Mesendoderm (in vitro differentiated cells): Measurements from ENCODE around the gene RPL10A.

Experiments used
- DNase-seq: peaks from one replicate; pipeline ENCODE4 v3.0.0; 2013
- H2AK5ac ChIP-seq: 2 replicates; pipeline ENCODE4 v1.6.1; 2013; ENCODE audit warnings: low read length, inconsistent platforms
- H2BK120ac ChIP-seq: 2 replicates; pipeline ENCODE4 v1.6.1; 2013; ENCODE audit warnings: low read depth, mild to moderate bottlenecking, low read length, moderate library complexity, mixed read lengths
- H2BK15ac ChIP-seq: replicated peaks from 2 replicates; pipeline ENCODE4 v1.6.1; 2013; ENCODE audit warnings: low read depth, mild to moderate bottlenecking, moderate library complexity
- H2BK5ac ChIP-seq: 2 replicates; pipeline ENCODE4 v1.6.1; 2013; ENCODE audit warnings: low read length, inconsistent platforms
- H3K18ac ChIP-seq: 2 replicates; pipeline ENCODE4 v1.6.1; 2013; ENCODE audit warnings: mild to moderate bottlenecking, low read length, mixed read lengths
- H3K23ac ChIP-seq: one replicate; pipeline ENCODE4 v1.6.1; 2013; ENCODE audit warnings: low read length
- H3K27ac ChIP-seq: 2 replicates; pipeline ENCODE4 v1.5.1; 2013; ENCODE audit warnings: low read depth, mild to moderate bottlenecking, inconsistent platforms, low read length, moderate library complexity
- H3K27me3 ChIP-seq: 2 replicates; pipeline ENCODE4 v1.6.1; 2013; ENCODE audit warnings: low read length, control low read depth, mild to moderate bottlenecking, inconsistent platforms; ENCODE audit not compliant: insufficient read depth, poor library complexity
- H3K36me3 ChIP-seq: 2 replicates; pipeline ENCODE4 v1.6.1; 2013; ENCODE audit warnings: low read length, inconsistent platforms; ENCODE audit not compliant: control insufficient read depth, insufficient read depth
- H3K4ac ChIP-seq: one replicate; pipeline ENCODE4 v1.6.1; 2013; ENCODE audit warnings: low read depth, mild to moderate bottlenecking, low read length, moderate library complexity
- H3K4me1 ChIP-seq: 2 replicates; pipeline ENCODE4 v1.6.1; 2013; ENCODE audit warnings: low read depth, low read length, inconsistent platforms; ENCODE audit not compliant: control insufficient read depth
- H3K4me2 ChIP-seq: 2 replicates; pipeline ENCODE4 v1.6.1; 2013; ENCODE audit warnings: low read length
- H3K4me3 ChIP-seq: 2 replicates; pipeline ENCODE4 v1.5.1; 2013; ENCODE audit warnings: mild to moderate bottlenecking, low read length
- H3K56ac ChIP-seq: one replicate; pipeline ENCODE4 v1.6.1; 2013; ENCODE audit warnings: low read length
- H3K79me1 ChIP-seq: 2 replicates; pipeline ENCODE4 v1.6.1; 2013; ENCODE audit warnings: low read length, inconsistent platforms
- H3K79me2 ChIP-seq: 2 replicates; pipeline ENCODE4 v1.6.1; 2013; ENCODE audit warnings: mild to moderate bottlenecking, low read length; ENCODE audit not compliant: control insufficient read depth, insufficient read depth
- H3K9ac ChIP-seq: 2 replicates; pipeline ENCODE4 v1.6.1; 2013; ENCODE audit warnings: low read length, inconsistent platforms
- H4K5ac ChIP-seq: one replicate; pipeline ENCODE4 v1.6.1; 2013; ENCODE audit warnings: low read length
- H4K8ac ChIP-seq: one replicate; pipeline ENCODE4 v1.6.1; 2013; ENCODE audit warnings: low read depth, mild to moderate bottlenecking, control low read depth, low read length, moderate library complexity
- WGBS: extraction: QIAGEN DNeasy Blood & Tissue Kit; methylation state at CpG from one replicate; pipeline ENCODE4 v1.1.7; 2013; ENCODE audit warnings: low lambda C conversion rate, missing lambda C conversion rate; ENCODE audit not compliant: insufficient coverage; ENCODE audit errors: extremely low coverage; 5-methylcytosine and 5-hydroxymethylcytosine counted together

RPL10A gene

GRCh38 chr6:35484921-35485392 is 16.8 kb downstream of the RPL10A start:
- H3K9ac ChIP-seq = peak overlapping the region; percentile 83
- H4K5ac ChIP-seq = no peak overlapping the region
- H3K23ac ChIP-seq = peak overlapping the region; percentile 57
- H3K27me3 ChIP-seq = no peaks in the 10 kb centered on the region
- no peak overlapping the region for H3K18ac ChIP-seq
- no peak overlapping the region for H4K8ac ChIP-seq
- H2AK5ac ChIP-seq = peak overlapping the region; percentile 52
- no peak overlapping the region for H2BK15ac ChIP-seq
- H3K4ac ChIP-seq = peak overlapping the region; percentile 60
- no CpG with 5 or more reads among the region's 7 CpGs for WGBS
- no peak overlapping the region for H2BK120ac ChIP-seq
- DNase-seq = peak; percentile 62
- H3K79me2 ChIP-seq = peaks cover 23% of the 10 kb centered on the region
- no peak overlapping the region for H3K27ac ChIP-seq
- peak overlapping the region; percentile 93 for H2BK5ac ChIP-seq
- H3K4me2 ChIP-seq = no peak overlapping the region
- H3K79me1 ChIP-seq = peaks cover 12% of the 10 kb centered on the region
- no peak overlapping the region for H3K4me3 ChIP-seq
- H3K4me1 ChIP-seq = peaks cover 27% of the 10 kb centered on the region
- H3K36me3 ChIP-seq = peaks cover 2% of the 10 kb centered on the region
- H3K56ac ChIP-seq = peak overlapping the region; percentile 91

GRCh38 chr6:35485402-35485877 is 17.2 kb downstream of the RPL10A start:
- Histone ChIP-seq H3K79me2 (peaks cover 25% of the 10 kb centered on the region), H3K27ac (peak overlapping the region; percentile 90), H2BK120ac (no peak overlapping the region), H2AK5ac (peak overlapping the region; percentile 83), H3K18ac (peak overlapping the region; percentile 54), H3K9ac (peak overlapping the region; percentile 83), H2BK15ac (no peak overlapping the region), H3K23ac (peak overlapping the region; percentile 95), H3K27me3 (no peaks in the 10 kb centered on the region), H3K4ac (peak overlapping the region; percentile 84), H4K8ac (no peak overlapping the region), H3K56ac (peak overlapping the region; percentile 91), H3K36me3 (peaks cover 2% of the 10 kb centered on the region), H3K4me1 (peaks cover 29% of the 10 kb centered on the region), H3K4me3 (no peak overlapping the region), H3K4me2 (peak overlapping the region; percentile 45), H3K79me1 (peaks cover 14% of the 10 kb centered on the region), H4K5ac (peak overlapping the region; percentile 90), H2BK5ac (peak overlapping the region; percentile 93)
- DNase-seq = peak; percentile 94
- WGBS = no CpG with 5 or more reads among the region's 11 CpGs

- Histone ChIP-seq H4K8ac (no peak overlapping the region), H3K27me3 (no peaks in the 10 kb centered on the region), H3K18ac (peak overlapping the region; percentile 54), H3K4ac (peak overlapping the region; percentile 84), H3K36me3 (peaks cover 2% of the 10 kb centered on the region), H3K4me2 (peak overlapping the region; percentile 45), H3K27ac (peak overlapping the region; percentile 90), H2AK5ac (peak overlapping the region; percentile 83), H3K79me1 (peaks cover 14% of the 10 kb centered on the region), H3K23ac (peak overlapping the region; percentile 95), H3K4me3 (no peak overlapping the region), H3K56ac (peak overlapping the region; percentile 91), H2BK15ac (no peak overlapping the region), H2BK120ac (no peak overlapping the region), H3K4me1 (peaks cover 37% of the 10 kb centered on the region), H3K9ac (peak overlapping the region; percentile 83), H2BK5ac (peak overlapping the region; percentile 88), H4K5ac (peak overlapping the region; percentile 90), H3K79me2 (peaks cover 28% of the 10 kb centered on the region)
- WGBS = no CpG with 5 or more reads among the region's 61 CpGs
- DNase-seq = peak; percentile 93
Measured at GRCh38 chr6:35486005-35486925, 18.1 kb downstream of the RPL10A start.

GRCh38 chr6:35487658-35488516 is 19.7 kb downstream of the RPL10A start:
- H3K4me2 ChIP-seq = no peak overlapping the region
- H3K4me3 ChIP-seq = no peak overlapping the region
- no peak overlapping the region for H3K23ac ChIP-seq
- no peak overlapping the region for H3K18ac ChIP-seq
- no peak overlapping the region for H4K8ac ChIP-seq
- peak overlapping the region; percentile 63 for H3K27ac ChIP-seq
- H3K4me1 ChIP-seq = peaks cover 53% of the 10 kb centered on the region
- no peak overlapping the region for H3K9ac ChIP-seq
- no peak overlapping the region for H2BK15ac ChIP-seq
- peak overlapping the region; percentile 83 for H2AK5ac ChIP-seq
- H2BK5ac ChIP-seq = peak overlapping the region; percentile 39
- DNase-seq = no peak
- no peaks in the 10 kb centered on the region for H3K36me3 ChIP-seq
- H2BK120ac ChIP-seq = no peak overlapping the region
- WGBS = no CpG with 5 or more reads among the region's 9 CpGs
- H3K56ac ChIP-seq = peak overlapping the region; percentile 6
- H3K4ac ChIP-seq = no peak overlapping the region
- H4K5ac ChIP-seq = no peak overlapping the region
- H3K27me3 ChIP-seq = no peaks in the 10 kb centered on the region
- peaks cover 19% of the 10 kb centered on the region for H3K79me1 ChIP-seq
- H3K79me2 ChIP-seq = peaks cover 39% of the 10 kb centered on the region

- DNase-seq = no peak
- no peak overlapping the region for H3K4me3 ChIP-seq
- peak overlapping the region; percentile 63 for H3K27ac ChIP-seq
- no peak overlapping the region for H2BK120ac ChIP-seq
- peak overlapping the region; percentile 6 for H3K56ac ChIP-seq
- H4K8ac ChIP-seq = no peak overlapping the region
- H2AK5ac ChIP-seq = no peak overlapping the region
- no CpG with 5 or more reads among the region's 9 CpGs for WGBS
- no peak overlapping the region for H4K5ac ChIP-seq
- no peak overlapping the region for H2BK5ac ChIP-seq
- H3K27me3 ChIP-seq = no peaks in the 10 kb centered on the region
- H3K36me3 ChIP-seq = no peaks in the 10 kb centered on the region
- no peak overlapping the region for H3K4me2 ChIP-seq
- peaks cover 19% of the 10 kb centered on the region for H3K79me1 ChIP-seq
- H3K18ac ChIP-seq = no peak overlapping the region
- H2BK15ac ChIP-seq = no peak overlapping the region
- no peak overlapping the region for H3K4ac ChIP-seq
- no peak overlapping the region for H3K23ac ChIP-seq
- H3K9ac ChIP-seq = no peak overlapping the region
- peaks cover 54% of the 10 kb centered on the region for H3K4me1 ChIP-seq
- H3K79me2 ChIP-seq = peaks cover 43% of the 10 kb centered on the region
Measured at GRCh38 chr6:35488517-35488862, 20.3 kb downstream of the RPL10A start.
